Stimulated activated CD8-positive, alpha-beta memory T cell treated with anti-CD3 and anti-CD28 coated beads, Interleukin-4, amount 100 ng/mL, for 24 hours (primary cell): ENCODE results near the gene FITM2.
"Not testable (repeated sequence)": the region's sequence is repeated elsewhere in the genome, so short reads cannot be mapped to it uniquely, and the experiment has no call there.

Source experiments
- DNase-seq: peaks from one replicate; pipeline ENCODE4 v3.0.0-alpha.2; 2020; ENCODE audit warnings: low read depth

FITM2 gene, protein sequence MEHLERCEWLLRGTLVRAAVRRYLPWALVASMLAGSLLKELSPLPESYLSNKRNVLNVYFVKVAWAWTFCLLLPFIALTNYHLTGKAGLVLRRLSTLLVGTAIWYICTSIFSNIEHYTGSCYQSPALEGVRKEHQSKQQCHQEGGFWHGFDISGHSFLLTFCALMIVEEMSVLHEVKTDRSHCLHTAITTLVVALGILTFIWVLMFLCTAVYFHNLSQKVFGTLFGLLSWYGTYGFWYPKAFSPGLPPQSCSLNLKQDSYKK

DNA sequence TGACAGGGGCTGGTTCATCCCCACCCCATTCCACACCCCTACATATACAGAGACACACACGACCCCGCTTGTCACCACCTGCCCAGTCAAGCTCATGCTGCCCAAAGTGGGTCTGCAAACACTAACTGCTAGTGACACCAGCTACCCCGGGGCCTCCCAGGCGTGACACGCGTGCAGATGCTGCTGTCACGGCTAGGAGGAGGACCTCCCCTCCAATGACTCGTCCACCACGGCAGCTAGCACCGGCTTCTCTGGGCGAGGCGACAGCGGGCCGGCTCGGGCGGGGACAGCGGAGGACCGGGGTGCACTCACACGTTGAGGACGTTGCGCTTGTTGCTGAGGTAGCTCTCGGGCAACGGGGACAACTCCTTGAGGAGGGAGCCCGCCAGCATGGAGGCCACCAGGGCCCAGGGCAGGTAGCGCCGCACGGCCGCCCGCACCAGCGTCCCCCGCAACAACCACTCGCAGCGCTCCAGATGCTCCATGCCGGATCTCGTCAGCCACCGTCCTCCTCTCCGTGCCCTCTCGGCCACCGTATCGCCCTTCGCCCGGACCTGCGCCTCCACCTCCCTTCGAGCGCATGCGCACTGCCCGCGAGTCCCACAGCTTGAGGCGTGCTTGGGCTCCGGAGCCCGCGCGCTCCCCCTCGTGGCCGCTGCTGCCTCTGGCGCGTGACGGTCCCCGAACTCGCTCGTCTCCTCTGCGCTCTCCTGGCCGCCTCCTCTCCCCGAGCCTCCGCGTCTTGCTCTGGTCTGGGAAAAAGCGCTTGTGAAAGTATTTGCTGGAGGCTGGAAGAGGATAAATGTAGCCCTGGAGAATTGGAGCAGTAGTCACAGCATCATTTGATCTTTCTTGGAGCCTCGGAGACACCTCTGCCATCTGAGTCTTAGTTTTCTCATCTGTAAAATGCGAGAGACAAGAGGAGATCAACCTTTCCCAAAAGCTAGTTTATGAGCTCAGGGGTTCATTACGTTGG lies at the start of gene FITM2:
FITM2 (minus strand) TSS at position 539 of the 976 bp plus-strand sequence; CDS start at position 485, 54 bp downstream.
- peak; percentile 97 for DNase-seq

DNA sequence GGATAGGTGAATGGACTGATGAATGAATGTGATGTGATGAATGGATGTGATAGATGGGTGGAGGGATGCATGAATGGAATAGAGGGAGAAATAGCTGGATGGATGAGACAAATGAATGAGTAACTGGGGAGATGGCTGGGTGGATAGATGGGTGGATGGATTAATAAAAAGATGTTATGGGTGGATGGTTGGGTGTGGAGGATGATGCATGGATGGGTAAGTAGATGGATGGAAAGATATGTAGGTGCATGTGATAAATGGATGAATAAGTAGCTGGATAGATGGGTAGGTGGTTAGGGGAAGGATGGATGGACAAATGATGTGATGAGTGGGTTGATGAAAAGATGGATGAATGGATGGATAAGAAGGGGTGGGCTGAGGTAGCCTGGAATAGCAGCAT lies 49.2 kb upstream of the FITM2 start:
- DNase-seq: no peak

DNA sequence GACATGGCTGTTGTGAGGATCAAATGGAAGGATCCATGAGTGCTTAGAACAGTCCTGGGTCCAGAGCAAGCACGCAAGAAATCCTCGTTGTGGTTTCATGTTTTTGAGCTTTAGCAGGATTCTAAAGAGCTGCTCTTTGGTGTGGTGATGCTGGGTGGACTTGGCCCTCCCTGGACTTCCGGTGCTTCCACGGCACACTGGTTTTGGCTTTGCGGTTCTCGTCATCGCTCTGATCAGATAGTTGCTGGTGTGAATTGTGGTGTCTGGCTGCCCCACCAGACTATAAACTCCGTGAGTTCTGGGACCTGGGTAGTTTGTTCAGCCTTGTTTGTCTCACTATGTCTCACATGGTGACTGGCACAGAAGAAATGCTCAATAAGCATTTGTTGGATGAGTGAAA lies 47.8 kb upstream of the FITM2 start:
- DNase-seq: no peak

DNA sequence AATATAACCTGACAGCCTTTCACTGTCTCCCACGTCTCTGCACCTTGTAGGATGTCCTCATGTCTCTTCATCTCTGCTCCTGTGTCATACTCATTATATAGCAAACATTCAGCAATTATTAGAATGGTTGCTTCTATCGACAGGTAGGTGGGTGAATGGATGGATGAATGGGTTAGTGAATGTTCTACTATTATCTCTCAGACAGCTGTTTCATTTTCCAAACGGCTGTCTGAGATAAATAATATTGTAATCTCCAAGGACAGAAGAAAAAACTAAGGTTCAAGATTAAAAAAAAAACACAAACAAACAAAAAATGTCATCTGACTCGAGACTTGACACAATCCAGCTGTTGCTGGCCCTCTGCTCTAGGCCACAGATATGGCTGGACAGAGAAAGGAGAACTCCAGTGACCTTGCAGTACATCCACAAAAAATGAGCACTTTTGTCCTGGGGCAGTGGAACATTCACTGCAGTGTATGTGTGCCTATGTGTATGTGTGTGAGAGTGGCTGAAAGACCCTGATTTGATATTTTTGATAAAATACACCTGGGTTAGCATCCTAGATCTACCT lies 46.6 kb upstream of the FITM2 start:
- no peak for DNase-seq

DNA sequence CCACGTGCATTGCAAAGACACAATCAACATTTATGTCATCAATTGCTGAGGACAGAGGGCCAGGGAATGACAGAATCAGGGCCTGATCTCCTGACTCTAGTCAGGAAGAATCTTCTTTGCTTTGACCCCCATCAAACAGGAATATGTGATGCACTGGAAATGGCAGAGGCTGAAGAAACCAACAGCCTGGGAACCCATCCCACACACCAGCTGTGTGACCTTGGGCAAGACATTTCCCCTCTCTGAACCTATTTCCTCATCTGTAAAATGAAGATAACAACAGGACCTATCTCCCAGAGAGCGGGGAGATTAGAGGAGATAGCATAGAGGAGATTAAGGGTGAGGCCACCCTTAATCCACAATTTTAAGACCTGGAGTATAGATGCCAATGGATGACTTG lies 46.0 kb upstream of the FITM2 start:
- DNase-seq: no peak

DNA sequence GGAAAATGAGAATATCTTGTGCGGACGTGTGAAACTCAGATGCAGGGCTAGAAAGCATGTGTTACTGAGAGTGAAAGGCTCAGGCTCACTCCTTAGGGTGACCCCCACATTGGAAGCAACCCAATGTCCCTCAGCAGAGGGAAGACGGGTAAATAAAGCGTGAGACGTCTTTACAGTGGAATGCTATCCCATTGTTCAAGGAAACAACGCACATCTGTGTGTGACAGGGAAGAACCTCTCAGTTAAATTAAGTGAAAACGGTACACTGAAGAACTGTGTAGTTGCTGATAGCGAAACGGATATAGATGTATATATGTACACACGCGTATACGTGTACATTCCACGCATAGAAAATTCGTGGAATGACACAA lies 45.3 kb upstream of the FITM2 start:
- no peak for DNase-seq

DNA sequence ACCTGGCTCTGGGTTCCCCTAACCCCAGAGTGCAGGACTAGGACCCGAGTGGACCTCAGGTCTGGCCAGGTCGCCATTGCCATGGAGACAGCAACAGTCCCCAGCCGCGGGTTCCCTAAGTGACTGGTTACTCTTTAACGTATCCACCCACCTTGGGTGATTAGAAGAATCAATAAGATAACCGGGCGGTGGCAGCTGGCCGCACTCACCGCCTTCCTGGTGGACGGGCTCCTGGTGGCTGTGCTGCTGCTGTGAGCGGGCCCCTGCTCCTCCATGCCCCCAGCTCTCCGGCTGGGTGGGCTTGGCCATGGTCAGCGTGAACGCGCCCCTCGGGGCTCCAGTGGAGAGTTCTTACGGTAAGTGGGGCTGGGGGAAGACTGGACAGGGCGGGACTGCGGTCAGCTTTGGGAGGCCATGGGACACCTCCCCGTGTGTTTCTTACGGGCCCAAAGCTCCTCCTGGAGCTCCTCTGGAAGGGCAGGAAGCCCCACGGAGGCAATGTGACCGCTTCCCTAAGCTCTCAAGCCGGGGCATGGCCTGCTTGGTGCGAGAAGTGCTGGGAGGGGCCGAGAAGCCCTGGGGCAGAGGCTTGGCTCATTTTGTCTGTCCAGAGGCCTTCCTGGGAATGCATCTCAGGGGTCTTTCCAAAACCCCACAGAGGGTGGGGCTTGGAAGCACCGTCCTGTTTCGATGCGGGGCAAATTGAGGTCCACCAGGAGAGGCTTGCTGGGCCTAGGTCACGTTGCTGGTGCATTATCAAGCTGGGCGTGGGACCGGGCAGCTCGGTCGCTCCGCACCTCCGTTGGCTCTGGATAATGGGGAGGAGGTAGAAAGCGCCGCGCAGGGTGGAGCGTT lies 44.7 kb upstream of the FITM2 start, which contains the start of gene HNF4A:
HNF4A (plus strand) TSS at position 202 of the 855 bp plus-strand sequence; CDS start at position 308, 106 bp downstream.
- DNase-seq: no peak

DNA sequence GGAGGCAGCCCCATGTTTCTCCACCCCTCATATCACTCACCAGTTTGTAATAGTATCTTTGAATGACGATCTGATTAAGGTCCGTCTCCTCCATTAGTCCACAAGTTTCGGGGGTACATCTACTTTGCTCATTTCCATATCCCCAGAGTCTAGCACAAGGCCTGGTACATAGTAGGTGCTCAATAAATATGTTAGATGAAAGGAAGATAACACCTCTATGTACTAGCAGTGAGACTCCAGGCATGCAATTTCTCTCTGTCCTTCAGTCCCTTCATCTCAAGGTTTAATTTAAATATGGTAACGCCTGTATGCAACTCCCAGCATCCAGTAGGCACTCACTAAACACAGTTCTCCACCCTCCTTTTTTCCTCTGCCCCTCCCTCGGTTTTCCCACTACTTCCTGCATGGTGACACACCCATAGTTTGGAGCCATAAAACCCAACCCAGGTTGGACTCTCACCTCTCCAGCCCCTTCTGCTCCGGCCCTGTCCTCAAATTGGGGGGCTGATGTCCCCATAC lies 44.0 kb upstream of the FITM2 start:
- DNase-seq: no peak

DNA sequence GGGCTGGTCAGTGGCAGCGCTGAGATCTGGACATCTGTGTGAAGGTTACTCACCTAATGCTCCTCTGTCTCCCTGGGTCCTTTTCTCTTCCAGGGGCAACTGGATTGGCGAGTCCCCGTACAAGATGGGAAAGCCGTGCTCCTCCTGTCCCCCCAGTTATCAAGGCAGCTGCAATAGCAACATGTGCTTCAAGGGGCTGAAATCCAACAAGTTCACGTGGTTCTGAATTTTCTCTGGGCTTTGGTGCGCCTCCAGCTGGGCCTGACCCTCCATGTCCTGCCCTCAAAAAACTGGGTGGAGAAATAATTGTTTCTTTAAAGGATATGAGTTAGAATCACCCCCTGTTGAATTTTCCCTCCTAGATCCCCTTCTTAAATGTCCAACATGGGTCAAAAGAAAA lies 39.6 kb upstream of the FITM2 start:
- no peak for DNase-seq

DNA sequence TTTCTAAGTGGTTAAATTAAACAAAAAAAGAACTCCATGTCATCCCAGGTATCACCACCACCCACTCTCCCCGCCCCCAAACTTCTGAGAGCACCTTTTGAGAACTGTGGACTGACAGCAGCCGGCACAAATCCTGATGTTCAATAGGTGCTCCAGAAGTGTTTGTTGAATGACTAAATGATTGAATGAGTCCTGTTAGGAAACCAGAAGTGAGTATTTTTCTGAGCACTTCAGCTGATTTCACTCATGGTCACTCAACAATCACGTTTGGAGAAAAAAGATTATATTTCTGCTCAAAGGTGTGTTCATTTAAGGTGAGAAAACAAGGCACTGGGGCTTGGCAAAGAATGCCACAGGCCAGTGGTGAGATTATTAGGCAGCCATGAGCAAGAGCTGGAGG lies 38.3 kb upstream of the FITM2 start:
- DNase-seq: no peak

DNA sequence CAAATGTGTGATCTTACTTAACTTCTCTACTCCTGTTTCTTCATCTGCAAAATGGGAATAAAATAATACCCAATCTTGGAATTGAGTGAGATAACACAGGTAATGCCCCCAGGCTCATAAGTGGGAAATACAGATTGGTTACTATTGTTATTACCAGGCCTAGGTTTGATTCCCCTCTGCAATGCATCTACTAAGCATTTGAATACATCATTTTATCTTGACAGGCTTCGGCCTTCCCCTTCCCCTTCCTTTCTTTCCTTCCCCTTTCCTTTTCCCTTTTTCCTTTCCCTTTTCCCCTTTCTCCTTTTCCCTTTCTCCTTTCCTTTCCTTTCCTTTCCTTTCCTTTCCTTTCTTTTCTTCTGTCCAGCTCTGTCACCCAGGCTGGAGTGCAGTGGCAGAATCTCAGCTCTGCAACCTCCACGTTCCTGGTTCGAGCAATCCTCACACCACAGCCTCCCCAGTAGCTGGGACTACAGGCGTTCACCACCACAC lies 37.2 kb upstream of the FITM2 start:
- DNase-seq: no peak

DNA sequence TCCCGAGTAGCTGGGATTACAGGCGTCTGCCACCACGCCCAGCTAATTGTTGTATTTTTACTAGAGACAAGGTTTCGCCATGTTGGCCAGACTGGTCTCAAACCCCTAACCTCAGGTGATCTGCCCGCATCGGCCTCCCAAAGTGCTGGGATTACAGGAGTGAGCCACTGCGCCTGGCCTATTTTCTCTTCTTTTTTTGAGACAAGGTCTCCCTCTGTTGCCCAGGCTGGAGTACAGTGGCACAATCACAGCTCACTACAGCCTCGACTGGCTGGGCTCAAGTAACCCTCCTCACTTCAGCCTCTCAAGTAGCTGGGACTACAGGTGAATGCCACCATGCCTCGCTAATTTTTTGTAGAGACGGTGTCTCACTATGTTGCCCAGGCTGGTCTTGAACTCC lies 34.9 kb upstream of the FITM2 start:
- DNase-seq: not testable (repeated sequence)

DNA sequence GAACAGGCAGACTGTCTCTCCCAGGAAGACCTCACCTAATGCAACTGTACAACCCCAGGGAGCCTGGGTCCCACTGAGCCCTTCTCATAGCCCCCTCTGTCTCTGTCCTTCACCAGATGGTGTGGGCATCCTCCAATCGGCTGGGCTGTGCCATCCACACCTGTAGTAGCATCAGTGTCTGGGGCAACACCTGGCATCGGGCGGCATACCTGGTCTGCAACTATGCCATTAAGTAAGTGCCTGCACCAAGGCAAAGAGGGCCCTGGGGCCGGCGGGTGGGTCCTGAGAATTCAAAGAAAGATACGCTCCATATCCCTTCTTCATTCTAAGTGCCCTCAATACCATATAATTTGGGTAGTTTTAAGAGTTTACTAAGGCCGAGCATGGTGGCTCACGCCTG lies 34.1 kb upstream of the FITM2 start:
- DNase-seq: no peak

DNA sequence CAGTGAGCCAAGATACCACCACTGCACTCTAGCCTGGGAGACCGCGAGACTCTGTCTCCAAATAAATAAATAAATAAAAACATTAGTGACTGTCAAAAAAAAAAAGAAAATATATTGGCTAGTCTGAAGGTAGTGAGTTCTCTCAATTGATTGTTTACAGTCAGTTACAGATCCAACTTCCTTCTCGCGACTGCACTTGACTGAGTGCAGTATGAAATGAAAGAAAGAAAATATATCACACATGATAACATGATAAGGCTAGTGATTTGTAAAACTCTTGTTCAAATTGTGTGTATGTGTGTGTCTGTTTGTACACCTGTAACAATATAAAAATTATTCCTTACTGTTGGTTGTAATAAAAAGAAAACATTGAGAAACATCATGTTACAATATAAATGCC lies 33.7 kb upstream of the FITM2 start:
- DNase-seq: no peak

DNA sequence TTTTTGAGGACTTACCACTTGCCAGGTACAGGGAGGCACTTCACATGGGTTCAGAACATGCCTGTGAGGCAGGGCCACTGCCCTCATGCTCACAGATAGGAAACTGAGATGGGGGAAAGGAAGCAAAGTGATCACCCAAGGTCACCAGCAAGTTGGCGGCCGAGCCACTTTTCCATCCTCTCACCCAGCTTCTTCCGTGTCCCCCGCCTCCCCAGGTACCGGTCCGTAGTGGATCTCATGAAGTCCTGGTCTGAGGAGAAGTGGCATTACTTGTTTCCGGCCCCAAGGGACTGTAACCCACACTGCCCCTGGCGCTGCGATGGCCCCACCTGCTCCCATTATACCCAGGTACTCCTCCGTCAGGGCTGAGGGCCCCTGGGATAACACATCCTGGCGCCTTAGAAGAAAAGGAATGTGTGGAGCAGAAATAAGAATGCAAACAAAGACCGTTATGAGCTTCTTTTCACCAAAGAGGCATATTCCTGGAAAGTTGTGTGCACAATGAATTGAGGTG lies 32.2 kb upstream of the FITM2 start:
- DNase-seq: no peak

DNA sequence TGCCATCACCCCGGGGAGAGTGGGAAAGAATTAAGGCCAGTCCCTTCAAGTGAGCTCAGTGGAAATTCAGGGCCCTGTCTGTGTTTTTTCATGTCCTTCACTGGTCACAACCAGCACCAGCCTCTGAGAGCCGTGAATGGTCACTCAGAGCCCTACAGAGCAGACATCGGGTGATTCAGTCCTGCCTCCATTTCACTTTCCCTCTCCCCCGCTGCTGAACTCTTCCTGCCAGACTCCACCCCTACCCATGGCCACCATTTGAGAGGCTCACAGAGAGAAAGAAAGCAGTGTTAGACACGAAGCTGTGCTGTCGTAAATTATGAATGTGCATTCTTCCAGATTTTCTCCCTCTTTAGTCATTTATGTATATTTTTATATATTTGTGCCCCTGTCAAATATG lies 31.2 kb upstream of the FITM2 start:
- no peak for DNase-seq

DNA sequence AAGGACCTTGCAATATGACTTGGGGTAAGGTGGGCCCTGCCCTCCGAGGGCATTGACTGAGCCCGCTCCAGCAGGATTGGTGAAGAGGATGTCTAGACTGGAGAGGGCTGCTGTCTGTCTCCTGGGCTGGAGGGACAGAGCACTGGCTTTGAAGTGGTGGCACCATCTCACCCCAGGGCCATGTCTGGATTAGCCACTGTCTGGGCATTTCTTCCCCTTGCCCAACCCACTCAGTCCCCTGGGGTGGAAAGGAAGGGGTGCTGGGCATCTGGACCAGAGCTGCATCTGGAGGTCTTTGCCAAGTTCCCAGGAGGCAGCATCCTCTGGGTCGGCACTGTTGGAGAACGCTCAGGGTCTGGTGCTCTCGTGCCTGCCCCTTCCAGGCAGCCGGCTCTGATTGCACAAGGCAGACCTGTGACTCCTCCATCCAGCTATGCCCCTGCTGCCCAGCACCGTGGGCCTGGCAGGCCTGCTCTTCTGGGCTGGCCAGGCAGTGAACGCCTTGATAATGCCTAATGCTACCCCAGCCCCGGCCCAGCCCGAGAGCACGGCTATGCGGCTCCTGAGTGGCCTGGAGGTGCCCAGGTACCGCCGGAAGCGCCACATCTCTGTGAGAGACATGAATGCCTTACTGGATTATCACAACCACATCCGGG lies 25.9 kb upstream of the FITM2 start, which contains the start of gene R3HDML:
R3HDML (plus strand) TSS at position 319 of the 656 bp plus-strand sequence; CDS start at position 434, 115 bp downstream.
- no peak for DNase-seq

DNA sequence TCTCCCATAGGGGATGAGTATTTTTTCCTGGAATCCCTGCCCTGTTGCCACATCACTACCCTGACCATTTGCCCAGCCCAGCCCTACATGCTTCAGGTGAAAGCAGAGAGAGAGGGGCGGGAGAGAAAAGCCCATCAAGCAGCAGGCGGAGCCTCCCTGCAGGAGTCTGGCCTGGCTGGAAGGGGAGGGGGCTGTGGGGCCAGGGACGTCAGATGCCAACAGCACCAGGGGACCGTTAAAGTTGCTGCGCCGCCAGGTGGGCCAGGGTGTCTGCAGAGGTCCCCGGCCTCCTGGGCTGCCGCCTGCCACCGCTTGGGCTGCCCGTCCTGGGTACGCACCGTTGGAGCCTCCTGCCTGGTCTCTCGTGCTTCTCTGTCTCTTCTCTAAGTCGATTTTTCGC lies 25.1 kb upstream of the FITM2 start:
- no peak for DNase-seq

DNA sequence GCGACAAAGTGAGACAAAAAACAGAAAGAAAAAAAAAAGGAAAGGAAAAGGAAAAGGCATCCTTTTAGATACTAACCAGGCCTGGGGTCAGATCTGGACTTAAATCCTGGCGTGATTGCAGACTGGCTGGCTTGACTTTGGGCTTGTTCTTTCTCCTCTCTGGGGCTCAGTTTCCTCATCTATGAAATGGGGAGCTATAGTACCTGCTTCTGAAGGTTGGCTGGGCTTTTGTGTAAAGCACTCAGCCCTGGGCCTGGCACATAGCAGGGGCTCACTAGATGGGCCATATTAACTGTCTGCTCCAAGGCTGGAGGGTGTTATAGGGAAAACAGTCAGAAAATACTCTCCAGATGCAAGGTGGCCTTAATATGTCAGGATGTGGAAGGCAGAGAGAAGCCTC lies 24.7 kb upstream of the FITM2 start:
- no peak for DNase-seq

DNA sequence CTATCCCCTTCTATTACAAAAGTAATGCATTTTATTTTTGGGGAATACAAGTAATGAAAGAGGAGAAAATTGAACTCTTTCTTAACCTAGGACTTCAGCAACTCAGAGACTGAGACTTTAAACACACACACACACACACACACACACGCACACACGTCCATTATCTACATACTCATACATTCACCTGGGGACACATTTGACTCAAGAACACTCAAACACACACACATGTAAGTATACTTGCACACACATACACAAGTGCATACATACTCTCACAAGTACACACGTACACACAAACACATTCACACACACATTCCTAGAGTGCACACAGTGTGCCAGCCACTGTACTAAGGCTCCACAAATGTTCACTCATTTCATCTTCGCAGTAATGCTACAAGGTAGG lies 23.7 kb upstream of the FITM2 start:
- no peak for DNase-seq

DNA sequence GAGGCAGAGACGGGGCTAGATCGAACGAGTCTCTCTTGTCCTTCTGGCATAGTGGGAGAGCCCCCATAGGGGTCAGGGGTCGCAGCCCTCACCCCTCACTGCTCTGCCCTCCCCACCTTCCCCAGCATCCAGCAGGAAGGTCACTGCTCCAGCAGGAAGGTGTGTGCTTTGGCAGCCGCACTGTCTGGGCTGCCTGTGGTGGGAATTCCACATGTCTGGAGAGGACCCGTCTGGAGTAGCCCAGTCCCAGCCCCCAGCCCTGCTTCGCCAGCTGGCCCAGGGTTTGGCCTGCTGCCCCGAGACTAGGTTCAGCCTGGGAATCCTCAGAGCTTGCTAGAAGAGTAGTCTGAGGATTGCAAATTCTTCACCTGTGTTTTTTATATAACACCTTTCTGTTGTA lies 23.3 kb upstream of the FITM2 start:
- no peak for DNase-seq
